Peyer's patch (tissue), 4 donors: Measurements from ENCODE around the gene ZNF747. TPM values are rescaled to one million over a fixed set of nuclear protein-coding genes. Genes with fewer than 3 reads are reported as not detected.

Experiments used
- DNase-seq, 3 donors: peaks; one replicate each; pipeline ENCODE4 v3.0.0-alpha.2; 2017 to 2019
- H3K27ac ChIP-seq, 4 donors: fragments of 200-600 bp; sonication (generic); one replicate each; pipeline ENCODE4 v1.5.1; 2016 to 2019
- H3K27me3 ChIP-seq, 2 donors: fragments of 200-600 bp; sonication (generic); one replicate each; pipeline ENCODE4 v1.5.1; 2019
- H3K36me3 ChIP-seq, 3 donors: fragments of 200-600 bp; sonication (generic); one replicate each; pipeline ENCODE4 v1.5.1; 2016 to 2019
- H3K4me1 ChIP-seq, 4 donors: fragments of 200-600 bp; sonication (generic); one replicate each; pipeline ENCODE4 v1.5.1; 2016 to 2019
- H3K4me3 ChIP-seq, 4 donors: fragments of 200-600 bp; sonication (generic); 1 replicate in 3 of 4; 2 replicates in 1 of 4; pipeline ENCODE4 v1.5.1; 2016 to 2019; ENCODE audit warnings: mild to moderate bottlenecking in 1 of 4
- H3K9me3 ChIP-seq, 4 donors: fragments of 200-600 bp; sonication (generic); one replicate each; pipeline ENCODE4 v1.5.1; 2016 to 2019; ENCODE audit warnings: mild to moderate bottlenecking in 1 of 4
- POLR2A ChIP-seq, 2 donors: fragments of 450-650 bp; IDR thresholded peaks; one replicate each; pipeline ENCODE4 v1.5.1; 2017; ENCODE audit warnings: antibody characterized with exemption in 2 of 2, mild to moderate bottlenecking in 2 of 2, moderate library complexity in 2 of 2
- total RNA-seq, 4 donors: library from RNA; depleted of rRNA; stranded (reverse); fragments of >200 nt; gene quantifications; one replicate each; pipeline ENCODE4 v1.1.0, GENCODE V29; 2016
- TF ChIP-seq, protein P1 (sequence below), 6 experiments: fragments of 450-650 bp in 4 of 6; fragments of 200-600 bp in 2 of 6; sonication (generic) in 1 of 6; IDR thresholded peaks; one replicate each; pipeline ENCODE4 v1.5.1; 2017 to 2019; ENCODE audit warnings: antibody characterized with exemption in 6 of 6, mild to moderate bottlenecking in 3 of 6, moderate library complexity in 1 of 6

Gene ZNF747
- total RNA-seq, 4 donors from 2014 or later = 12.4 to 22.8 (median 19.1) TPM

DNA sequence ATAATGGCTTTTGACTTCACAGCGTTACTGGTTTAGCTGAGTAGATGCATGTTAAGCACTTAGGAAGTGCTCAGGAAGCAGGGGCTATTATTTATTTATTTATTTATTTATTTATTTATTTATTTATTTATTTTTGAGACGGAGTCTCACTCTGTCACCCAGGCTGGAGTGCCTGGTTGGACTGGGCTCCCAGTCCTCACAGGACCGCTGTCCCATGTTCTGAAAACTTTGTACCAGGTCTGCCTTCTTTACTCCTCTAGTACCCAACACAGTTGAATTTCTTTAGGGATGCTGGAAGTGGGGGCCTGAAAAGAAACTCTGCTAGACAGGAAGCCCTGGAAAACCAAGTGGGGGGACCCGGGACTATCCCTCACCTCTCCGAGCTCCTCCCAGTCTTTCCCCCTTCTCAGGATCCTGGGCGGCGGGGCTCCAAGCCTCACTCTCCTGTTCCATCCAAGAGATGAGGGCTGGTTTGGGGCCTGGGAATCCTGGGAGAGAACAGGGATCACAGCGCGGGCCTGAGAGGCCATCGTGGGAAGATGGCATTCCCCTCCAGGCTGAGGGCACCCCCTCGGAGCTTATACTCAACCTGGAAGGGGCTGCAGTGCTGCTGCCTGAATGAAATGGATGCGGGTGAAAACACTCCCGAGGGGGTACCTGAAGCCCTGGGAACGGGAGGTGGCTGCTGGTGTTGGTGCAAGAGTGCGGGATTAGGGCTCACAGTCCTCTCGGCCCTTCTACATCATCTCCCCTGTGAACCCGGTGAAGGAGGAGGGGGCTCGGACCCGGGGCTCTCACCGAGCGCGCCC, 36.2 kb upstream of the ZNF747 start:
- TF ChIP-seq, protein P1, sequence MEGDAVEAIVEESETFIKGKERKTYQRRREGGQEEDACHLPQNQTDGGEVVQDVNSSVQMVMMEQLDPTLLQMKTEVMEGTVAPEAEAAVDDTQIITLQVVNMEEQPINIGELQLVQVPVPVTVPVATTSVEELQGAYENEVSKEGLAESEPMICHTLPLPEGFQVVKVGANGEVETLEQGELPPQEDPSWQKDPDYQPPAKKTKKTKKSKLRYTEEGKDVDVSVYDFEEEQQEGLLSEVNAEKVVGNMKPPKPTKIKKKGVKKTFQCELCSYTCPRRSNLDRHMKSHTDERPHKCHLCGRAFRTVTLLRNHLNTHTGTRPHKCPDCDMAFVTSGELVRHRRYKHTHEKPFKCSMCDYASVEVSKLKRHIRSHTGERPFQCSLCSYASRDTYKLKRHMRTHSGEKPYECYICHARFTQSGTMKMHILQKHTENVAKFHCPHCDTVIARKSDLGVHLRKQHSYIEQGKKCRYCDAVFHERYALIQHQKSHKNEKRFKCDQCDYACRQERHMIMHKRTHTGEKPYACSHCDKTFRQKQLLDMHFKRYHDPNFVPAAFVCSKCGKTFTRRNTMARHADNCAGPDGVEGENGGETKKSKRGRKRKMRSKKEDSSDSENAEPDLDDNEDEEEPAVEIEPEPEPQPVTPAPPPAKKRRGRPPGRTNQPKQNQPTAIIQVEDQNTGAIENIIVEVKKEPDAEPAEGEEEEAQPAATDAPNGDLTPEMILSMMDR (IDR thresholded peaks at IDR 0.05) = no peak
- TF ChIP-seq POLR2A (IDR thresholded peaks at IDR 0.05) = no peak
- no peak for DNase-seq
- no peaks in the 10 kb centered on the region for H3K27me3 ChIP-seq
- H3K4me1 ChIP-seq = peaks cover 4 to 23% (median 14%) of the 10 kb centered on the region in 4 donors
- peak overlapping the region; percentile 81 to 95 (median 86) for H3K4me3 ChIP-seq
- peaks cover 0 to 3% (median 0%) of the 10 kb centered on the region in 3 donors for H3K36me3 ChIP-seq
- H3K9me3 ChIP-seq = no peaks in the 10 kb centered on the region
- H3K27ac ChIP-seq = peak overlapping the region; percentile 98 to 99 (median 98)

GRCh38 chr16:30569746-30570635, 35.3 kb upstream of the ZNF747 start:
- H3K4me1 ChIP-seq = peaks cover 4 to 23% (median 14%) of the 10 kb centered on the region in 4 donors

GRCh38 chr16:30569281-30569680, 34.6 kb upstream of the ZNF747 start:
- Histone ChIP-seq H3K9me3 (no peaks in the 10 kb centered on the region), H3K4me3 (no peak overlapping the region), H3K27me3 (no peaks in the 10 kb centered on the region), H3K4me1 (peaks cover 4 to 23% (median 14%) of the 10 kb centered on the region in 4 donors), H3K36me3 (peaks cover 0 to 3% (median 0%) of the 10 kb centered on the region in 3 donors), H3K27ac (peak overlapping the region in 1 of 4 donors; percentile 70)
- no peak for DNase-seq
- TF ChIP-seq POLR2A (IDR thresholded peaks at IDR 0.05) = no peak
- TF ChIP-seq, protein P1 (IDR thresholded peaks at IDR 0.05) = no peak

More at GRCh38 chr16:30569746-30570635, 35.3 kb upstream of the ZNF747 start:
- Histone ChIP-seq H3K27ac (peak overlapping the region; percentile 30 to 99 (median 98)), H3K9me3 (no peaks in the 10 kb centered on the region), H3K27me3 (no peaks in the 10 kb centered on the region), H3K36me3 (peaks cover 0 to 3% (median 0%) of the 10 kb centered on the region in 3 donors), H3K4me3 (peak overlapping the region in 1 of 4 donors; percentile 95)
- TF ChIP-seq POLR2A (IDR thresholded peaks at IDR 0.05) = no peak
- TF ChIP-seq, protein P1 (IDR thresholded peaks at IDR 0.05) = no peak
- DNase-seq = no peak

DNA sequence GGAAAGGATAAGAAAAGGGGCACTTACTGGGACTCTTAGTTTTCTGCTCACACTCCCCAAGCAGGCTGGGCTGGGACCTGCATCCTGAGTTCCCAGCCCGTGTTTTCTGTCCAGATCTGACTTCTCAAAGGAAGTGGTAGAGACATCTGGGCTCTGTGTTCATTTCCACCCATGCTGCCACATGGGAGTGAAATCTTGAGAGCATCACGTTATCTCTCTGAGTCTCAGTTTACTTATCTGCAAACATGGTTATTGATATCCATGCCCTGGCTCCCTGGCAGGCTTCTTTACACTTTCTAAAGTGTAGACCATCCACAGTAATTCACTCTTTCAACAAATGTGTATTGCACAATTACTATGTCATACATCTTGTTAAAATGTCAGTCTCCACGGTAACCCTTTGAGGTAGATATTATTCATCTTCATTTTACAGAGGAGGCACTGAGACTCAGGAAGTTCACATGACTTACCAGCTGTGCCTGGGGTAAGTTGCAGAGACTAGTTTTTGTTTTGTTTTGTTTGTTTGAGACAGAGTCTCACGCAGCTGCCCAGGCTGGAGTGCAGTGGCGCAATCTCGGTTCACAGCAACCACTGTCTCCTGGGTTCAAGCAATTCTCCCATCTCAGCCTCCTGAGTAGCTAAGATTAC, 33.5 kb upstream of the ZNF747 start:
- TF ChIP-seq, protein P1 (IDR thresholded peaks at IDR 0.05) = no peak
- TF ChIP-seq POLR2A (IDR thresholded peaks at IDR 0.05) = no peak
- H3K27ac ChIP-seq = peak overlapping the region; percentile 20 to 70 (median 57)
- peaks cover 4 to 23% (median 14%) of the 10 kb centered on the region in 4 donors for H3K4me1 ChIP-seq
- H3K27me3 ChIP-seq = no peaks in the 10 kb centered on the region
- peak in 2 of 3 donors; percentile 55 to 67 for DNase-seq
- H3K9me3 ChIP-seq = no peaks in the 10 kb centered on the region
- H3K36me3 ChIP-seq = peaks cover 0 to 3% (median 0%) of the 10 kb centered on the region in 3 donors
- no peak overlapping the region for H3K4me3 ChIP-seq
